GM18873 (cell line): ENCODE measurements around the gene ICA1.
A peak's percentile ranks its signal among the peaks of the same experiment; 100 is the strongest.
"Not testable (repeated sequence)": the region's sequence is repeated elsewhere in the genome, so short reads cannot be mapped to it uniquely, and the experiment has no call there.

Source experiments
- ATAC-seq: cut with Tn5 transposase; IDR thresholded peaks from one replicate; pipeline ENCODE4 v1.9.1; 2021; ENCODE audit warnings: mild to moderate bottlenecking, moderate library complexity, moderate number of reproducible peaks; ENCODE audit not compliant: unreplicated experiment, low FRiP score

Gene ICA1

GRCh38 chr7:8261711-8262695, at the start of gene ICA1:
Gene ICA1, minus strand, starts transcription at chr7:8262167. Its CDS starts 26,241 bp downstream, at chr7:8235926.
- ATAC-seq: peak; percentile 42

GRCh38 chr7:8310876-8311275, 48.9 kb upstream of the ICA1 start:
- no peak for ATAC-seq

GRCh38 chr7:8305625-8306388, 43.8 kb upstream of the ICA1 start:
- ATAC-seq: no peak

- ATAC-seq: no peak
Observed at GRCh38 chr7:8305104-8305503, 43.1 kb upstream of the ICA1 start.

DNA sequence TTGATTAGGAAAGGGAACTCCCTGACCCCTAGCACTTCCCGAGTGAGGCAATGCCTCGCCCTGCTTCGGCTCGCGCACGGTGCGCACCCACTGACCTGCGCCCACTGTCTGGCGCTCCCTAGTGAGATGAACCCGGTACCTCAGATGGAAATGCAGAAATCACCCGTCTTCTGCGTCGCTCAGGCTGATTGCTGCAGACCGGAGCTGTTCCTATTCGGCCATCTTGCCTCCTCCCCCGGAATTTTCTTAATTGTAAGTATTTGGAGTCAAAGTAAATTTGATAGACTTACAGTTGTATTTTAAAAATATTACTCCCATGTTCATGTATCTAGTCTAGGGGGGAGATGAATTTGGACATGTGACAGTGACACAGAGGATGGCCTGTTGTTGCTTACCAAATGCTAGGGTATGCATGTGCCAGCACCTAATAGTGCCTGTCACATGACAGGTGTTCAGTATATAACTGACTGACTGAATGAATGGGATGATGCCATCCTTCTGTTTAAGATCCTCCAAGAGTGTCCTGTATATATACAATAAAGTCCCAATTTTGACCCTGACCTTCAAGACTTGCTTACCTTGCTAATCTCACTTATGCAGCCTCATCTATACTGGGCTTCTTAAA, 42.0 kb upstream of the ICA1 start:
- ATAC-seq: no peak

DNA sequence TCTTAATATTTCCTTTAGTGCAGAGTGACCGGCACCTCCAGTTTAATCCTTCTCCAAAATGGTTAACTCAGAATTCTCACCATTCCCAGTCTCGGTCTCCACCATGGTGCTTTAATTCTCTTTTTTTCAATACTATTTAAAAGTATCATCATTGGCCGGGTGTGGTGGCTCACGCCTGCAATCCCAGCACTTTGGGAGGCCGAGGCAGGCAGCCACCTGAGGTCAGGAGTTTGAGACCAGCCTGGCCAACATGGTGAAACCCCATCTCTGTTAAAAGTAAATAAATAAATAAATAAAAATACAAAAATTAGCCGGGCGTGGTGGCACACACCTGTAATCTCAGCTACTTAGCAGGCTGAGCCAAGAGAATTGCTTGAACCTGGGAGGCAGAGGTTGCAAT, 35.1 kb upstream of the ICA1 start:
- ATAC-seq: not testable (repeated sequence)

DNA sequence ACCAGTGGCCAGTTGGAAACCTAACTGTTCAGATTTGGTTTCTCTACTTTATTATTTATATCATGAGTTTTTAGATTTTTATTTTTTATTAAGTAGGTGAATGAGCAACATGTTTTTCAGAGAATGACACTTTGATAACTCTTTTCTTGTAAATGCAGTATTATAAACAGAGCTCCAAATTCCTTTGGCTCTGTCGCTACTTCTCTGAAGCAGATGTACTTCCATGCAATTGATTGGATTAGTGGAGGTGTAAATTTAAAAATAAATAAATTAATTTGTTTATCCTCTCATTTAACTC, 34.3 kb upstream of the ICA1 start:
- ATAC-seq: no peak

DNA sequence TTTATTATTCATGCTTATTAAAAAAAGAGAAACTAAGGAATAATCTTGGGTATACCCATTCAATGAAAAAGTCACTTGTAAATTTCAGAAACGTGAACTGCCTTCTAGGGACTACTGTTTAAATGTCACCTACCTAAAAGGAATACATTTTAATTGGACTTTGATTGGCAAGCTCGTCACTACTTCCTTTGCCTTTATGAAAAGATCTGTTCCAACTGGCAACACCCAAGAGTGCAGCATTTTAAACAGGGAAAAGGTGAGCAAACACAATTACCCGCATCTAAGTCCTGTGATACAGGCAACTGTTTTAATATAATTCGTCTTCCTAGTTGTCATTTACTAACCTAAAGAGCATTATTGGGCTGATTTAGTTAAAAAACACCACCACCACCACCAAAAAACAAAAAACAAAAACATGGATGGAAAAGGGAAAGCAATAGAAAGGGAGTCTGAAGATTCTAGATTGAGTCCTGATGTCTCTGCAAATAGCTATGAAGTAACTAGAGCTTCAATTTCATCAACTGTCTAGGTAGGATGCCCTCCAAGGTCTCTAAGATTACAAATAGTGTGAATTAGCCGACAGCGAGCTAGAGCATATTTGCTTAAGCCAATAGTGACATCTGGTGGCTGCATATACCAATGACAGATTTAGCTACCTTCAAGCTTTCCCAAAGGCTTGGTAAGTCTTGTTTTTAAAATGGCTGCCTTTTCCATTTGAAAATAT, 33.8 kb upstream of the ICA1 start:
- peak; percentile 94 for ATAC-seq

- no peak for ATAC-seq
Observed at GRCh38 chr7:8291397-8292141, 29.6 kb upstream of the ICA1 start.

DNA sequence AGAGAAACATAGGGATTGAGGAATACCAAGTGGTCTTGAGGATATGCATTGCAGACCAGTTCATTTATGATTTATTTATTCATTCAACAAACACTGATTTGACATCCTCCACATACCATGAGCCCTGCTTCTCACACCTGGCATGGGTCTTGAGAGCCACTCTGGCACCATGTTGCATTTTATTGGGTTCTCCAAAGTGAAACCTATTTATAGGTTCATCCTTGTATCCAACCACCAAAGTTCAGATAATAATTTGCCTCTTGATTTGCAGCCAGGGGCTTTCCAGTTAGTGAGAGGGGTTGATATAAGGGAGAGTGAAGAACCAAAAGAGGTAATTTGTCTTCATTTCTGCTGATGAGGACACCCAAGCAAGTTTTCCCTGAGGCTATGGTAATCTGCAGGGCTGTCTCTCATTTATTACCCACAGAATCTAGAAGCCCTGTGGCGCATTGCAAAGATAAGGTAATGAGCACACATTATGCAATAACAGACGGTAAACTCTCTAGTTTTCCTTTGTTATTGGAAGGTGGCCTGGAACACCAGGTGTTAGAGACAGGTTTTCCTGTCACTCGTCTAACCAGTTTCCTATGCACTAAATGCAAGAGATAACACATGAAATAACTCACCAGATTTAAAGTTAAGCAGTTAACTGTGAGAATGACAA, 28.8 kb upstream of the ICA1 start:
- no peak for ATAC-seq

- ATAC-seq: no peak
Observed at GRCh38 chr7:8286118-8286517, 24.2 kb upstream of the ICA1 start.

- no peak for ATAC-seq
Observed at GRCh38 chr7:8285155-8285554, 23.2 kb upstream of the ICA1 start.

- ATAC-seq: no peak
Observed at GRCh38 chr7:8284606-8285005, 22.6 kb upstream of the ICA1 start.

- ATAC-seq: no peak
Observed at GRCh38 chr7:8283968-8284367, 22.0 kb upstream of the ICA1 start.

- no peak for ATAC-seq
Observed at GRCh38 chr7:8282871-8283270, 20.9 kb upstream of the ICA1 start.

GRCh38 chr7:8282162-8282561, 20.2 kb upstream of the ICA1 start:
- no peak for ATAC-seq

DNA sequence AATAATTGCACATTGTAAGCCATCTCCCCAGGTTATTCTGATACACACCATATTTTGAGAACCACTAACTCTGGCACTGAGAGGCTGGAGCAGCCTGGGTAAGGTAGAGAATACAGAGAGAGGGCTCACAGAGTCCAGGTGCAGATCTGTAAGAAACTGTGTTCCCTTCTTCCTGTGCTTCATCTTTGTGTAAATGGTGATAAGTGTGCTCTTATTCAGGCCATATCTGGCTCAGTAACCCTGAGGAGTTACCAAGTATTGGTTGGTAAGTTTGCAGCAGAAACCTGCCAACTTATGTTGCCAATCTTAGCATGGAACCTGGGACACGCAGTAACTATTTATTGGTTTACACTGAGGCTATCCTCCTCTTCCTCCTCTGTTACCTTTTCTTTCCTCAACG, 16.2 kb upstream of the ICA1 start:
- ATAC-seq: no peak

- no peak for ATAC-seq
Observed at GRCh38 chr7:8277394-8277982, 15.5 kb upstream of the ICA1 start.

DNA sequence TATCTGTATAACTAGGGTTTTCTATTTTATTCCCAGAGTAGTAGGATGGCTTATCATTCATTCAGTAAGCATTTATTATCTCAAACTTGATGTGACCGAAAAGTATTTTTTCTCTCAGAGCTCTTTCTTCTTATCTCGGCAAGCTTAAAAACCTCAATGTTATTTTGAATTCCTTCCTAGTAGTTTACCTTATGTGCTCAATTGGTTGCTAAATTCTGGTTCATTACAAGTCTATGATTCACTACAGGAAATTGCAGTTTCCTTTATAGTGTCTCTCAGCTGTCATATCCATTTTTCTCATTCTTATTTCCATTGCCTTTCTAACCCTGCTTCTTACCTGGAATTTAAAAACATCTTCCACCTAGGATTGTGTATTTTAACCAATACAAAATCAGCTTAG, 12.6 kb upstream of the ICA1 start:
- no peak for ATAC-seq
